ENCODE measurements around the gene HOXA3. TPM values are rescaled to one million over a fixed set of nuclear protein-coding genes. Genes with fewer than 3 reads are reported as not detected.

HOXA3 gene
- total and polyA plus RNA-seq, 9 of the 15 experiments (the other 6 are each of a cell fraction or from before 2014, with no cell fraction given): 0.04 to 0.13 TPM; not detected in 7

- TF ChIP-seq AFF1 (IDR thresholded peaks at IDR 0.05; ENCODE audit: low read depth in 1 of 2, partially characterized antibody in 2 of 2) (no peak), MCM3 (IDR thresholded peaks at IDR 0.05) (no peak), PHF20 (IDR thresholded peaks at IDR 0.05; ENCODE audit: partially characterized antibody) (no peak), MCM5 (IDR thresholded peaks at IDR 0.05; ENCODE audit: low read depth) (no peak), ZHX1 (conservative IDR thresholded peaks at IDR 0.05; ENCODE audit: low read length) (no peak), RFX1 (IDR thresholded peaks at IDR 0.05) (no peak)
Observed at GRCh38 chr7:27186668-27187474, 34.5 kb upstream of the HOXA3 start (continued).

Data from K562 (cell line).